ENCODE results near the gene SRRM1. TPM values are rescaled to one million over a fixed set of nuclear protein-coding genes. Genes with fewer than 3 reads are reported as not detected.
"Not testable (repeated sequence)": the region's sequence is repeated elsewhere in the genome, so short reads cannot be mapped to it uniquely, and the experiment has no call there.

Gene SRRM1
- total and polyA plus RNA-seq, 11 donors, result 30.3 to 97.0 (median 61.4) TPM

DNA sequence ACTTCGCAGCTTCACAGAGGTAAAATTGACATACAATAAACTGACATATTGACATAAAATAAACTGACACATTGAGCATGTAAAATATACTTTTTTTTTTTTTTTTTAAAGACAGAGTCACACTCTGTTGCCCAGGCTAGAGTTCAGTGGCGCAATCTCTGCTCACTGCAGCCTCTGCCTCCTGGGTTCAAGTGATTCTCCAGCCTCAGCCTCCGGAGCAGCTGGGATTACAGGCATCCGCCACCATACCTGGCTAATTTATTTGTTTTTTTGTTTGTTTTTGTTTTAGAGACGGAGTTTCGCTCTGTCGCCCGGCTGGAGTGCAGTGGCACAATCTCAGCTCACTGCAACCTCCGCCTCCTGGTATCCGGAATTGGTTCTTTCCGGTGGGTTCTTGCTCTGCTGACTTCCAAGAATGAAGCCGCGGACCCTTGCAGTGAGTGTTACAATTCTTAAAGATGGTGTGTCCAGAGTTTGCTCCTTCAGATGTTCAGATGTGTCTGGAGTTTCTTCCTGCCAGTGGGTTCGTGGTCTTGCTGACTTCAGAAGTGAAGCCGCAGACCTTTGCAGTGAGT is 53.7 kb downstream of the SRRM1 start:
- H3K9me3 ChIP-seq, result no peaks in the 10 kb centered on the region
- peak overlapping the region in 1 of 12 donors; percentile 64 for H3K27ac ChIP-seq
- intact Hi-C loops (cut with DNase I), result loop anchor here in 3 of 10 donors (5.0 kb wide), 2 partner anchors 40 to 45 kb away; no protein-coding TSS in a partner anchor
- no peak overlapping the region for H3K4me3 ChIP-seq
- H3K4me1 ChIP-seq, result peaks cover 14 to 61% (median 36%) of the 10 kb centered on the region in 12 donors
- DNase-seq, result no peak
- ATAC-seq, result no peak
- H3K36me3 ChIP-seq, result no peaks in the 10 kb centered on the region
- 97 to 98% (median 97%) methylated on average over 15 of the region's 15 CpGs for WGBS, 4 donors
- no peak for TF ChIP-seq POLR2A (IDR thresholded peaks at IDR 0.05)
- TF ChIP-seq, protein P1, sequence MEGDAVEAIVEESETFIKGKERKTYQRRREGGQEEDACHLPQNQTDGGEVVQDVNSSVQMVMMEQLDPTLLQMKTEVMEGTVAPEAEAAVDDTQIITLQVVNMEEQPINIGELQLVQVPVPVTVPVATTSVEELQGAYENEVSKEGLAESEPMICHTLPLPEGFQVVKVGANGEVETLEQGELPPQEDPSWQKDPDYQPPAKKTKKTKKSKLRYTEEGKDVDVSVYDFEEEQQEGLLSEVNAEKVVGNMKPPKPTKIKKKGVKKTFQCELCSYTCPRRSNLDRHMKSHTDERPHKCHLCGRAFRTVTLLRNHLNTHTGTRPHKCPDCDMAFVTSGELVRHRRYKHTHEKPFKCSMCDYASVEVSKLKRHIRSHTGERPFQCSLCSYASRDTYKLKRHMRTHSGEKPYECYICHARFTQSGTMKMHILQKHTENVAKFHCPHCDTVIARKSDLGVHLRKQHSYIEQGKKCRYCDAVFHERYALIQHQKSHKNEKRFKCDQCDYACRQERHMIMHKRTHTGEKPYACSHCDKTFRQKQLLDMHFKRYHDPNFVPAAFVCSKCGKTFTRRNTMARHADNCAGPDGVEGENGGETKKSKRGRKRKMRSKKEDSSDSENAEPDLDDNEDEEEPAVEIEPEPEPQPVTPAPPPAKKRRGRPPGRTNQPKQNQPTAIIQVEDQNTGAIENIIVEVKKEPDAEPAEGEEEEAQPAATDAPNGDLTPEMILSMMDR (IDR thresholded peaks at IDR 0.05), result no peak
- no peaks in the 10 kb centered on the region for H3K27me3 ChIP-seq

- not testable (repeated sequence) for DNase-seq, H3K9me3 ChIP-seq, H3K4me3 ChIP-seq, H3K36me3 ChIP-seq, ATAC-seq, H3K27ac ChIP-seq, H3K27me3 ChIP-seq
- WGBS, 4 donors, result 94 to 99% (median 96%) methylated on average over 7 of the region's 7 CpGs
- H3K4me1 ChIP-seq, result peaks cover 14 to 59% (median 36%) of the 10 kb centered on the region in 12 donors
- intact Hi-C loops (cut with DNase I), result loop anchor here in 3 of 10 donors (5.0 kb wide), 2 partner anchors 40 to 45 kb away; no protein-coding TSS in a partner anchor
Measured at GRCh38 chr1:24697453-24698001, 54.4 kb downstream of the SRRM1 start.

DNA sequence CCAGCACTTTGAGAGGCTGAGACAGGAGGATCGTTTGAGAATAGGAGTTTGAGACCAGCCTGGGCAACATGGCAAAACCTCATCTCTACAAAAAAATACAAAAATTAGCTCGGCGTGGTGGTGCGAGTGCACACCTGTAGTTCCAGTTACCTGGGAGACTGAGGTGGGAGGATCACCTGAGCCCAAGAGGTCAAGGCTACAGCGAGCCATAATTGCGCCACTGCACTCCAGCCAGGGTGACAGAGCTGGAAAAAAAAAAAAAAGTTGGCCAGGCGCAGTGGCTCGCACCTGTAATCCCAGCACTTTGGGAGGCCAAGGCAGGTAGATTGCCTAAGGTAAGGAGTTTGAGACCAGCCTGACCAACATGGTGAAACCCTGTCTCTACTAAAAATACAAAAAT is 55.2 kb downstream of the SRRM1 start:
- H3K36me3 ChIP-seq, H3K4me3 ChIP-seq, ATAC-seq, H3K27ac ChIP-seq, H3K9me3 ChIP-seq, H3K27me3 ChIP-seq, DNase-seq: not testable (repeated sequence)
- WGBS, 4 donors, result 93 to 96% (median 95%) methylated on average over 8 of the region's 8 CpGs
- H3K4me1 ChIP-seq, result peaks cover 13 to 52% (median 34%) of the 10 kb centered on the region in 12 donors
- intact Hi-C loops (cut with DNase I), result loop anchor here in 3 of 10 donors (5.0 kb wide), 2 partner anchors 39 to 44 kb away; no protein-coding TSS in a partner anchor

DNA sequence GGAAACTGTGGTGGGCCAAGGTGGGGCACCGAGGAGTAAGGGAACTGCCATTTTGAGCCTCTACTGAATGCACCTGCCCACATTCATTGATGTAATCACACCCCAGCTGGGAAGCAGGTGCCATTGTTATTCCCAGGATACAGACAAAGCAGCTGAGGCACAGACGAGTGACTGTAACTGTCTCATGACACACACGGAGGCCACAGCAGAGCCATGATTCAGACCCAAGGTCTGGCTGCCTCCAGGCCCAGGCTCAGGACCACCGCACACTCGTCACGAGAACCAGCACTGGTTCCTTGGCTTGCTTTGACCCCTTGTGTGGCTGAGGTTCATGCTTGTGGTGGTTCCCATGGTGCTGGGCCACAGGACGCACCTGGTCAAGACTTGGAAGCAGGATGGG is 56.5 kb downstream of the SRRM1 start:
- TF ChIP-seq, protein P1 (IDR thresholded peaks at IDR 0.05), result no peak
- no peak for TF ChIP-seq POLR2A (IDR thresholded peaks at IDR 0.05)
- H3K27me3 ChIP-seq, result no peaks in the 10 kb centered on the region
- ATAC-seq, result no peak
- no peak overlapping the region for H3K27ac ChIP-seq
- peaks cover 12 to 43% (median 27%) of the 10 kb centered on the region in 12 donors for H3K4me1 ChIP-seq
- no peaks in the 10 kb centered on the region for H3K9me3 ChIP-seq
- 72 to 90% (median 80%) methylated on average over 6 to 7 of the region's 7 CpGs for WGBS, 4 donors
- no peak overlapping the region for H3K4me3 ChIP-seq
- DNase-seq, result no peak
- H3K36me3 ChIP-seq, result no peaks in the 10 kb centered on the region
- intact Hi-C loops (cut with DNase I), result loop anchor here in 3 of 10 donors (5.0 kb wide), 2 partner anchors 38 to 43 kb away; no protein-coding TSS in a partner anchor

GRCh38 chr1:24702511-24703293 is 59.6 kb downstream of the SRRM1 start:
- H3K27ac ChIP-seq, result peak overlapping the region in 3 of 12 donors; percentile 5 to 22 (median 17)
- no peaks in the 10 kb centered on the region for H3K9me3 ChIP-seq
- intact Hi-C loops (cut with DNase I), result no loop called here
- ATAC-seq (peak in 1 of 4 donors; percentile 13), DNase-seq (peak in 4 of 5 donors; percentile 32 to 71 (median 54))
- TF ChIP-seq POLR2A (IDR thresholded peaks at IDR 0.05), result no peak
- TF ChIP-seq, protein P1 (IDR thresholded peaks at IDR 0.05), result no peak
- WGBS, 4 donors, result 67 to 83% (median 76%) methylated on average over 7 to 8 of the region's 8 CpGs
- H3K4me3 ChIP-seq, result no peak overlapping the region
- no peaks in the 10 kb centered on the region for H3K36me3 ChIP-seq
- no peaks in the 10 kb centered on the region for H3K27me3 ChIP-seq
- H3K4me1 ChIP-seq, result peaks cover 0 to 41% (median 24%) of the 10 kb centered on the region in 12 donors

All from heart left ventricle (tissue), 16 donors.